IMR-90 (cell line): Measurements from ENCODE around the gene CARMIL1.

Experiments used
- CEBPB ChIP-seq: IDR thresholded peaks from 2 replicates; pipeline ENCODE4 v1.6.1; 2012; ENCODE audit warnings: low read depth, low read length, improper control_type of control experiment
- FOS ChIP-seq: fragments of 150-350 bp; IDR thresholded peaks from 2 replicates; pipeline ENCODE4 v1.6.1; 2016; ENCODE audit warnings: low read depth, low read length
- MAFK ChIP-seq: IDR thresholded peaks from 2 replicates; pipeline ENCODE4 v1.6.1; 2012; ENCODE audit warnings: low read depth, low read length, improper control_type of control experiment
- MXI1 ChIP-seq: IDR thresholded peaks from 2 replicates; pipeline ENCODE4 v1.6.1; 2012; ENCODE audit warnings: low read depth, mild to moderate bottlenecking, low read length, moderate library complexity, borderline replicate concordance
- POLR2A ChIP-seq: IDR thresholded peaks from 2 replicates; pipeline ENCODE4 v1.6.1; 2012; ENCODE audit warnings: mild to moderate bottlenecking, low read depth, low read length
- RAD21 ChIP-seq: IDR thresholded peaks from 2 replicates; pipeline ENCODE4 v1.6.1; 2012; ENCODE audit warnings: low read length, improper control_type of control experiment
- RFX5 ChIP-seq: IDR thresholded peaks from 2 replicates; pipeline ENCODE4 v1.8.0; 2012; ENCODE audit warnings: low read depth, mild to moderate bottlenecking, low read length, moderate library complexity
- SMC3 ChIP-seq: fragments of 150-350 bp; IDR thresholded peaks from 2 replicates; pipeline ENCODE4 v1.6.1; 2016; ENCODE audit warnings: low read depth, mild to moderate bottlenecking, antibody characterized with exemption, low read length, moderate library complexity
- TF ChIP-seq, protein P1 (sequence below): conservative IDR thresholded peaks from 2 replicates; pipeline ENCODE4 v1.5.1; 2012; ENCODE audit warnings: mild to moderate bottlenecking, low read depth, low read length, improper control_type of control experiment
- TF ChIP-seq, protein P2 (sequence below): fragments of 150-350 bp; IDR thresholded peaks from 2 replicates; pipeline ENCODE4 v1.6.1; 2017; ENCODE audit warnings: mild to moderate bottlenecking, antibody characterized with exemption, low read length, low read depth

DNA sequence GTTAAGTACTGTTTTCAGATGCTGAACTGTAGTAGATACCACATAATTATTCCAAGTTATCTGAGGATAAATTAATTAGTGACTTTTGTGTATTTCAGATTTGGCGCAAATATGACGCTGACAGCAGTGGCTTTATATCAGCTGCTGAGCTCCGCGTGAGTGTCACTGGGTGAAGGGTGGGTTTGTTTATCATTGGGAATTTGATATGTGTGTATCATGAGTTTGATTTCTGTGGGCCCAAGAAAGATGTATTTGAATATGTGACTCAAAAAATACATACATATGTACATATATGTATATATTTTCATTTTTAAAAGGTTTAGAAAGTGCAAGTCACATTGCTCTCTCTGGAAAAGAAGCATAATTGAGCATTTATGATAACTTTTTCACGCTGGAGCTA lies 390.2 kb downstream of the CARMIL1 start:
- TF ChIP-seq, protein P1, sequence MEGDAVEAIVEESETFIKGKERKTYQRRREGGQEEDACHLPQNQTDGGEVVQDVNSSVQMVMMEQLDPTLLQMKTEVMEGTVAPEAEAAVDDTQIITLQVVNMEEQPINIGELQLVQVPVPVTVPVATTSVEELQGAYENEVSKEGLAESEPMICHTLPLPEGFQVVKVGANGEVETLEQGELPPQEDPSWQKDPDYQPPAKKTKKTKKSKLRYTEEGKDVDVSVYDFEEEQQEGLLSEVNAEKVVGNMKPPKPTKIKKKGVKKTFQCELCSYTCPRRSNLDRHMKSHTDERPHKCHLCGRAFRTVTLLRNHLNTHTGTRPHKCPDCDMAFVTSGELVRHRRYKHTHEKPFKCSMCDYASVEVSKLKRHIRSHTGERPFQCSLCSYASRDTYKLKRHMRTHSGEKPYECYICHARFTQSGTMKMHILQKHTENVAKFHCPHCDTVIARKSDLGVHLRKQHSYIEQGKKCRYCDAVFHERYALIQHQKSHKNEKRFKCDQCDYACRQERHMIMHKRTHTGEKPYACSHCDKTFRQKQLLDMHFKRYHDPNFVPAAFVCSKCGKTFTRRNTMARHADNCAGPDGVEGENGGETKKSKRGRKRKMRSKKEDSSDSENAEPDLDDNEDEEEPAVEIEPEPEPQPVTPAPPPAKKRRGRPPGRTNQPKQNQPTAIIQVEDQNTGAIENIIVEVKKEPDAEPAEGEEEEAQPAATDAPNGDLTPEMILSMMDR, result no peak
- TF ChIP-seq FOS, result no peak
- no peak for TF ChIP-seq RFX5
- no peak for TF ChIP-seq SMC3
- TF ChIP-seq POLR2A, result no peak
- TF ChIP-seq CEBPB, result no peak
- TF ChIP-seq MAFK, result no peak
- TF ChIP-seq RAD21, result no peak
- TF ChIP-seq MXI1, result no peak
- TF ChIP-seq, protein P2, sequence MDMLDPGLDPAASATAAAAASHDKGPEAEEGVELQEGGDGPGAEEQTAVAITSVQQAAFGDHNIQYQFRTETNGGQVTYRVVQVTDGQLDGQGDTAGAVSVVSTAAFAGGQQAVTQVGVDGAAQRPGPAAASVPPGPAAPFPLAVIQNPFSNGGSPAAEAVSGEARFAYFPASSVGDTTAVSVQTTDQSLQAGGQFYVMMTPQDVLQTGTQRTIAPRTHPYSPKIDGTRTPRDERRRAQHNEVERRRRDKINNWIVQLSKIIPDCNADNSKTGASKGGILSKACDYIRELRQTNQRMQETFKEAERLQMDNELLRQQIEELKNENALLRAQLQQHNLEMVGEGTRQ, result no peak
